H1 (cell line): ENCODE data around the gene LAT. TPM values are rescaled to one million over a fixed set of nuclear protein-coding genes. Genes with fewer than 3 reads are reported as not detected.

Experiments used
- CTCF ChIA-PET: fragments of 300-600 bp; sonication (Branson Sonifier 250); formaldehyde crosslinking; loops from one replicate; lab custom pipeline; 2021; ENCODE audit not compliant: partially characterized antibody; lab: Charles Lee
- POLR2A ChIA-PET: fragments of 300-600 bp; sonication (Branson Sonifier 250); formaldehyde crosslinking; loops from one replicate; lab custom pipeline; 2021; ENCODE audit warnings: inconsistent platforms; ENCODE audit not compliant: partially characterized antibody; lab: Charles Lee
- DNase-seq, 2 experiments: peaks; one replicate each; pipeline versions ENCODE4 v3.0.0 to v3.0.0-alpha.2; 2010 to 2022; ENCODE audit warnings: low spot score in 2 of 2, low read depth in 1 of 2, mixed read lengths in 1 of 2
- FAIRE-seq: peaks from 2 replicates; lab custom pipeline; 2011; peaks lifted over from hg19 to GRCh38; lab: Jason Lieb, UNC
- H2AFZ ChIP-seq: 2 replicates; pipeline ENCODE4 v1.8.1; 2012; ENCODE audit warnings: low read length, inconsistent platforms
- H2AK5ac ChIP-seq: 2 replicates; pipeline ENCODE4 v1.6.1; 2013; ENCODE audit warnings: low read depth, low read length
- H2BK120ac ChIP-seq: replicated peaks from 2 replicates; pipeline ENCODE3; 2013; ENCODE audit warnings: low read depth, low read length, inconsistent platforms
- H2BK12ac ChIP-seq: 2 replicates; pipeline ENCODE4 v1.6.1; 2013; ENCODE audit warnings: low read depth, low read length
- H2BK15ac ChIP-seq: 2 replicates; pipeline ENCODE4 v1.6.1; 2013; ENCODE audit warnings: low read length
- H2BK20ac ChIP-seq: 2 replicates; pipeline ENCODE4 v1.6.1; 2013; ENCODE audit warnings: low read length
- H2BK5ac ChIP-seq: 2 replicates; pipeline ENCODE4 v1.6.1; 2013; ENCODE audit warnings: low read depth, low read length
- H3K14ac ChIP-seq: 2 replicates; pipeline ENCODE4 v1.6.1; 2013; ENCODE audit warnings: inconsistent platforms; ENCODE audit not compliant: insufficient read length
- H3K18ac ChIP-seq: 2 replicates; pipeline ENCODE4 v1.6.1; 2013; ENCODE audit warnings: low read length; ENCODE audit errors: extremely low read depth
- H3K23ac ChIP-seq: 2 replicates; pipeline ENCODE4 v1.6.1; 2013; ENCODE audit warnings: inconsistent platforms; ENCODE audit not compliant: insufficient read length
- H3K23me2 ChIP-seq: 2 replicates; pipeline ENCODE4 v1.6.1; 2013; ENCODE audit warnings: low read depth, low read length
- H3K27ac ChIP-seq: 2 replicates; pipeline ENCODE4 v1.6.1; 2011; ENCODE audit warnings: low read depth, low read length, inconsistent platforms
- H3K27me3 ChIP-seq, 4 experiments: replicated peaks in 1 of 4; 1 replicate in 1 of 4; 2 replicates in 3 of 4; pipeline versions ENCODE4 v1.6.1 to v1.8.1; 2011 to 2013; ENCODE audit warnings: low read length in 3 of 4, mild to moderate bottlenecking in 3 of 4, inconsistent platforms in 2 of 4, mixed read lengths in 2 of 4, moderate library complexity in 1 of 4; ENCODE audit not compliant: control insufficient read depth in 3 of 4, insufficient read depth in 3 of 4; ENCODE audit errors: extremely low read depth in 1 of 4
- H3K36me3 ChIP-seq, 4 experiments: 2 replicates each; pipeline versions ENCODE4 v1.6.1 to v1.8.1; 2011 to 2013; ENCODE audit warnings: mild to moderate bottlenecking in 4 of 4, low read length in 3 of 4, moderate library complexity in 2 of 4, control low read depth in 1 of 4, inconsistent platforms in 1 of 4; ENCODE audit not compliant: insufficient read depth in 4 of 4, control insufficient read depth in 2 of 4
- H3K4ac ChIP-seq: replicated peaks from 2 replicates; pipeline ENCODE3; 2013; ENCODE audit warnings: low read length, low read depth, mixed read lengths, inconsistent platforms; ENCODE audit not compliant: insufficient read length
- H3K4me1 ChIP-seq, 4 experiments: replicated peaks in 1 of 4; 1 replicate in 1 of 4; 2 replicates in 3 of 4; pipeline versions ENCODE4 v1.6.1 to v1.8.1; 2011 to 2013; ENCODE audit warnings: low read length in 3 of 4, inconsistent platforms in 2 of 4, mixed read lengths in 1 of 4; ENCODE audit not compliant: insufficient read depth in 4 of 4, control insufficient read depth in 3 of 4
- H3K4me2 ChIP-seq, 2 experiments: 2 replicates each; pipeline versions ENCODE4 v1.6.1 to v1.8.1; 2011 to 2013; ENCODE audit warnings: low read depth in 2 of 2, low read length in 2 of 2, control low read depth in 1 of 2, inconsistent platforms in 1 of 2, mild to moderate bottlenecking in 1 of 2; ENCODE audit not compliant: insufficient read depth in 1 of 2
- H3K4me3 ChIP-seq, 4 experiments: fragments of 200-600, 300-600 bp in 1 of 4; sonication (generic), shearing (Covaris generic), sonication (Bioruptor Twin) in 1 of 4; 2 replicates each; pipeline versions ENCODE4 v1.5.1 to v1.8.1; 2011 to 2016; ENCODE audit warnings: low read length in 4 of 4, low read depth in 3 of 4, control low read depth in 2 of 4, inconsistent platforms in 2 of 4, mild to moderate bottlenecking in 2 of 4, mixed read lengths in 1 of 4, moderate library complexity in 1 of 4; ENCODE audit not compliant: insufficient read depth in 2 of 4; ENCODE audit errors: extremely low read depth in 1 of 4
- H3K56ac ChIP-seq: replicated peaks from 2 replicates; pipeline ENCODE3; 2013; ENCODE audit warnings: low read depth, mild to moderate bottlenecking, mixed read lengths, low read length, inconsistent platforms; ENCODE audit not compliant: insufficient read length
- H3K79me1 ChIP-seq: 2 replicates; pipeline ENCODE4 v1.6.1; 2013; ENCODE audit warnings: low read depth, low read length, control low read depth
- H3K79me2 ChIP-seq, 2 experiments: 2 replicates each; pipeline versions ENCODE4 v1.6.1 to v1.8.1; 2012 to 2013; ENCODE audit warnings: low read length in 2 of 2, mild to moderate bottlenecking in 2 of 2, inconsistent platforms in 1 of 2; ENCODE audit not compliant: insufficient read depth in 2 of 2, control insufficient read depth in 1 of 2
- H3K9ac ChIP-seq, 4 experiments: replicated peaks in 1 of 4; 1 replicate in 1 of 4; 2 replicates in 3 of 4; pipeline versions ENCODE4 v1.6.1 to v1.8.1; 2011 to 2013; ENCODE audit warnings: low read depth in 3 of 4, low read length in 3 of 4, control low read depth in 2 of 4, mild to moderate bottlenecking in 2 of 4, moderate library complexity in 2 of 4, inconsistent platforms in 1 of 4; ENCODE audit errors: extremely low read depth in 1 of 4
- H3K9me3 ChIP-seq, 2 experiments: 2 replicates each; pipeline versions ENCODE4 v1.6.1 to v1.8.1; 2012 to 2013; ENCODE audit warnings: mild to moderate bottlenecking in 2 of 2, moderate library complexity in 2 of 2, control low read depth in 1 of 2, inconsistent platforms in 1 of 2, low read depth in 1 of 2, low read length in 1 of 2, mixed read lengths in 1 of 2; ENCODE audit not compliant: insufficient read depth in 2 of 2
- H4K20me1 ChIP-seq, 2 experiments: replicated peaks in 1 of 2; 2 replicates each; pipeline versions ENCODE3 to v1.8.1; 2011 to 2013; ENCODE audit warnings: inconsistent platforms in 2 of 2, low read length in 2 of 2, mild to moderate bottlenecking in 1 of 2; ENCODE audit not compliant: insufficient read depth in 2 of 2, control insufficient read depth in 1 of 2
- H4K5ac ChIP-seq: 2 replicates; pipeline ENCODE4 v1.6.1; 2013; ENCODE audit warnings: low read length, low read depth, mixed read lengths, inconsistent platforms; ENCODE audit not compliant: insufficient read length
- H4K8ac ChIP-seq: 2 replicates; pipeline ENCODE4 v1.8.0; 2013; ENCODE audit warnings: mild to moderate bottlenecking, moderate library complexity, low read length, inconsistent platforms; ENCODE audit not compliant: insufficient read depth; ENCODE audit errors: extremely low read depth
- H4K91ac ChIP-seq: replicated peaks from 2 replicates; pipeline ENCODE3; 2013; ENCODE audit warnings: low read length, mixed read lengths, inconsistent platforms; ENCODE audit not compliant: insufficient read length
- ATF2 ChIP-seq: IDR thresholded peaks from 2 replicates; pipeline ENCODE4 v1.6.1; 2012; ENCODE audit warnings: low read length, inconsistent platforms
- FOSL1 ChIP-seq: IDR thresholded peaks from 2 replicates; pipeline ENCODE4 v1.6.1; 2011; ENCODE audit warnings: mild to moderate bottlenecking, low read depth, low read length, moderate library complexity; ENCODE audit not compliant: insufficient read depth
- KDM1A ChIP-seq: fragments of 200-600, 300-600 bp; sonication (generic); IDR thresholded peaks from 2 replicates; pipeline ENCODE4 v1.7.1; 2016; ENCODE audit warnings: mild to moderate bottlenecking, low read length, borderline replicate concordance
- WGBS, 2 experiments: shearing (Covaris generic) in 1 of 2; methylation state at CpG; one replicate each; pipeline versions ENCODE4 v1.1.6 to v1.1.7; 2013 to 2015; ENCODE audit warnings: low lambda C conversion rate in 2 of 2, mixed read lengths in 2 of 2, inconsistent platforms in 1 of 2, low coverage in 1 of 2, missing lambda C conversion rate in 1 of 2; ENCODE audit not compliant: insufficient replicate concordance in 2 of 2, insufficient coverage in 1 of 2, insufficient read length in 1 of 2; ENCODE audit errors: extremely low coverage in 1 of 2, missing lambda C conversion rate in 1 of 2; 5-methylcytosine and 5-hydroxymethylcytosine counted together
- polyA plus RNA-seq, 7 experiments: library from polyadenylated mRNA; depleted of rRNA in 3 of 7; stranded (reverse) in 5 of 7; unstranded in 2 of 7; fragments of >200 nt in 5 of 7; fragments of 200-250 nt in 2 of 7; gene quantifications; 1 replicate in 5 of 7; 2 replicates in 1 of 7; 4 replicates in 1 of 7; pipeline versions ENCODE4 v1.2.1 to v1.2.3, GENCODE V29; 2011 to 2013; ENCODE audit warnings: missing spikeins in 2 of 7, mixed read lengths in 2 of 7
- total RNA-seq: library from RNA; stranded (reverse); fragmentation: NEBNext Ultra II Directional; extraction: Animal tissue kit (Norgen Biotek cat#: 25700); gene quantifications from 2 replicates; pipeline ENCODE4 v1.2.1, GENCODE V29; 2021

Gene LAT
- total and polyA plus RNA-seq, 2 of the 8 experiments (the other 6 are each of a cell fraction or from before 2014, with no cell fraction given), result 2.7 to 3.4 TPM

- Histone ChIP-seq H3K27ac (no peak overlapping the region), H3K4me3 (no peak overlapping the region), H2BK15ac (no peak overlapping the region), H3K56ac (no peak overlapping the region), H3K4me1 (no peaks in the 10 kb centered on the region), H3K4me2 (no peak overlapping the region), H3K27me3 (no peaks in the 10 kb centered on the region), H2AFZ (no peak overlapping the region), H3K23me2 (no peaks in the 10 kb centered on the region), H3K9ac (no peak overlapping the region), H3K36me3 (peaks cover 0 to 16% (median 5%) of the 10 kb centered on the region in 4 experiments; a peak in 5 of 8 replicates), H2BK120ac (no peak overlapping the region), H3K9me3 (peaks cover 5 to 7% of the 10 kb centered on the region in 2 experiments; a peak in 2 of 4 replicates), H3K23ac (no peak overlapping the region), H3K79me1 (no peaks in the 10 kb centered on the region), H3K18ac (no peak overlapping the region), H3K14ac (no peak overlapping the region), H3K4ac (no peak overlapping the region), H2BK12ac (no peak overlapping the region), H4K91ac (no peak overlapping the region), H3K79me2 (no peaks in the 10 kb centered on the region), H2AK5ac (no peak overlapping the region), H4K20me1 (no peaks in the 10 kb centered on the region), H4K8ac (no peak overlapping the region), H2BK20ac (no peak overlapping the region), H2BK5ac (no peak overlapping the region), H4K5ac (no peak overlapping the region)
- DNase-seq, result no peak
- POLR2A ChIA-PET, result interaction anchor here (0.6 to 2.0 kb wide), 2 partner anchors 9 to 268 kb away, joined by 3 to 5 read pairs; no protein-coding TSS in a partner anchor
- 94% methylated on average over 11 of the region's 11 CpGs; no CpG with 5 or more reads in 1 of the 2 experiments for WGBS, 2 experiments
- no peak for TF ChIP-seq FOSL1
- no peak for TF ChIP-seq ATF2
- no peak for TF ChIP-seq KDM1A
- FAIRE-seq, result no peak
- CTCF ChIA-PET, result interaction anchor here (1.0 to 4.0 kb wide), 6 partner anchors 10 to 32 kb away, joined by 3 to 14 read pairs (median 3); no protein-coding TSS in a partner anchor
Observed at GRCh38 chr16:28982949-28983348, 1.9 kb upstream of the LAT start.
